Uterus (tissue), 2 donors: Measurements from ENCODE around the gene E2F2.

Experiments
- POLR2A ChIP-seq, 2 donors: fragments of 450-650 bp; IDR thresholded peaks; one replicate each; pipeline ENCODE4 v1.6.1; 2016; ENCODE audit warnings: antibody characterized with exemption in 2 of 2, mild to moderate bottlenecking in 1 of 2, moderate library complexity in 1 of 2
- TF ChIP-seq, protein P1 (sequence below), 4 experiments: fragments of 200-600 bp in 2 of 4; fragments of 450-650 bp in 2 of 4; sonication (generic) in 2 of 4; IDR thresholded peaks; one replicate each; pipeline ENCODE4 v1.5.1; 2016 to 2019; ENCODE audit warnings: antibody characterized with exemption in 4 of 4, mild to moderate bottlenecking in 2 of 4, moderate library complexity in 1 of 4

DNA sequence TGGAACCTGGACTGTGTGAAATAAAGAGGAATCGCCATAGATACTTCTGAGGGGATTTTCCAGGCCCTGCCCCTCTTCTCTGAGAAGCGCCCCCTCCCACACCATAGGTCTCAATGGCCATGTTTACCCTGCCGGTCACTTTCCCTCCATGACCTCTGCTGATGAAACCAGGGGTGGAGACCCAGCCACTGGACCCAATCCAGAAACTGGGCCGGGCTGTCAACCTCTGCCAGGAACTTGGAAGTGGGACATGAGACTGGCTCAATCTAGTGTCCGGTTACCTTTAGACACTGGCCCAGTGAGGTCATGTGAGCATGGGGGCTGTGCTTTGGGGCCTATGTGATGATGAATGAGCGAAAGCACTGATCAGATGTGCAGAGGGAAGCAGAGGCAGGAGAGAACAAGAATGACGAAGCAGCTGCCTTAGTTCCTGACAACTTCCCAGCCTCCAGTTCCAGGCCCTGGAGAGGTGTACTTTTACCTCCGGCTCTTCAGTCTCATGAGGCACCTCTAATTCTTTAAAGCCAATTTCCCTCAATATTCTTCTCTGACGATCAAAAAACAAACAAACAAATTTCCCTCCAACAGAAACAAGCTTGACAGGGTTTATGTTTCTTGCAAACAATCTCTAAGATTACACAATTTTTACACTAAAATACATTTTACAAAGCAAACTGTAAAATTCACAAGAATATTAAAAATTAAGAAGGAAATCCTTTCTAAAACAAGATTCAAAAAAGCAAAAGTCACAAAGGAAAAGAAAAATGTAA, 52.0 kb downstream of the E2F2 start:
- TF ChIP-seq, protein P1, sequence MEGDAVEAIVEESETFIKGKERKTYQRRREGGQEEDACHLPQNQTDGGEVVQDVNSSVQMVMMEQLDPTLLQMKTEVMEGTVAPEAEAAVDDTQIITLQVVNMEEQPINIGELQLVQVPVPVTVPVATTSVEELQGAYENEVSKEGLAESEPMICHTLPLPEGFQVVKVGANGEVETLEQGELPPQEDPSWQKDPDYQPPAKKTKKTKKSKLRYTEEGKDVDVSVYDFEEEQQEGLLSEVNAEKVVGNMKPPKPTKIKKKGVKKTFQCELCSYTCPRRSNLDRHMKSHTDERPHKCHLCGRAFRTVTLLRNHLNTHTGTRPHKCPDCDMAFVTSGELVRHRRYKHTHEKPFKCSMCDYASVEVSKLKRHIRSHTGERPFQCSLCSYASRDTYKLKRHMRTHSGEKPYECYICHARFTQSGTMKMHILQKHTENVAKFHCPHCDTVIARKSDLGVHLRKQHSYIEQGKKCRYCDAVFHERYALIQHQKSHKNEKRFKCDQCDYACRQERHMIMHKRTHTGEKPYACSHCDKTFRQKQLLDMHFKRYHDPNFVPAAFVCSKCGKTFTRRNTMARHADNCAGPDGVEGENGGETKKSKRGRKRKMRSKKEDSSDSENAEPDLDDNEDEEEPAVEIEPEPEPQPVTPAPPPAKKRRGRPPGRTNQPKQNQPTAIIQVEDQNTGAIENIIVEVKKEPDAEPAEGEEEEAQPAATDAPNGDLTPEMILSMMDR (IDR thresholded peaks at IDR 0.05) = no peak
- TF ChIP-seq POLR2A (IDR thresholded peaks at IDR 0.05) = no peak
